Vagina (tissue), 2 donors: ENCODE measurements around the gene SECTM1. TPM values are rescaled to one million over a fixed set of nuclear protein-coding genes. Genes with fewer than 3 reads are reported as not detected.
A peak's percentile ranks its signal among the peaks of the same experiment; 100 is the strongest.

ENCODE experiments used
- DNase-seq, 2 donors: peaks; one replicate each; pipeline ENCODE4 v3.0.0-alpha.2; 2017; ENCODE audit errors: extremely low spot score in 2 of 2
- H3K27ac ChIP-seq: fragments of 200-600 bp; sonication (generic); one replicate; pipeline ENCODE4 v1.5.1; 2019
- H3K27me3 ChIP-seq: fragments of 200-600 bp; sonication (generic); one replicate; pipeline ENCODE4 v1.5.1; 2019
- H3K36me3 ChIP-seq, 2 donors: fragments of 200-600 bp; sonication (generic); one replicate each; pipeline ENCODE4 v1.5.1; 2017 to 2019
- H3K4me1 ChIP-seq: fragments of 200-600 bp; sonication (generic); one replicate; pipeline ENCODE4 v1.5.1; 2019
- H3K4me3 ChIP-seq, 2 donors: fragments of 200-600 bp; sonication (generic); 1 replicate in 1 of 2; 2 replicates in 1 of 2; pipeline ENCODE4 v1.5.1; 2016 to 2019
- H3K9me3 ChIP-seq: fragments of 200-600 bp; sonication (generic); one replicate; pipeline ENCODE4 v1.5.1; 2019
- POLR2A ChIP-seq, 2 donors: fragments of 450-650 bp; IDR thresholded peaks; one replicate each; pipeline ENCODE4 v1.6.1; 2017; ENCODE audit warnings: antibody characterized with exemption in 2 of 2, mild to moderate bottlenecking in 2 of 2, moderate library complexity in 2 of 2
- POLR2AphosphoS5 ChIP-seq, 2 donors: sonication (generic); formaldehyde crosslinking; IDR thresholded peaks; one replicate each; pipeline ENCODE4 v1.9.0; 2017; ENCODE audit warnings: antibody characterized with exemption in 2 of 2, mild to moderate bottlenecking in 2 of 2, low read depth in 1 of 2; ENCODE audit not compliant: insufficient read depth in 1 of 2
- intact Hi-C: fragments of 100-400 bp; cut with DNase I; formaldehyde crosslinking; loops from one replicate; pipeline ENCODE4 v1.15.1; 2023
- total RNA-seq: library from RNA; depleted of rRNA; stranded (reverse); fragments of >200 nt; gene quantifications from one replicate; pipeline ENCODE4 v1.2.3, GENCODE V29; 2016
- TF ChIP-seq, protein P1 (sequence below), 3 experiments: fragments of 450-650 bp in 2 of 3; fragments of 200-600 bp in 1 of 3; sonication (generic) in 1 of 3; IDR thresholded peaks; one replicate each; pipeline ENCODE4 v1.5.1; 2017 to 2019; ENCODE audit warnings: antibody characterized with exemption in 3 of 3, mild to moderate bottlenecking in 2 of 3, moderate library complexity in 2 of 3

The SECTM1 gene
- total RNA-seq, 1 donor from 2014 or later, result 37.1 TPM

DNA sequence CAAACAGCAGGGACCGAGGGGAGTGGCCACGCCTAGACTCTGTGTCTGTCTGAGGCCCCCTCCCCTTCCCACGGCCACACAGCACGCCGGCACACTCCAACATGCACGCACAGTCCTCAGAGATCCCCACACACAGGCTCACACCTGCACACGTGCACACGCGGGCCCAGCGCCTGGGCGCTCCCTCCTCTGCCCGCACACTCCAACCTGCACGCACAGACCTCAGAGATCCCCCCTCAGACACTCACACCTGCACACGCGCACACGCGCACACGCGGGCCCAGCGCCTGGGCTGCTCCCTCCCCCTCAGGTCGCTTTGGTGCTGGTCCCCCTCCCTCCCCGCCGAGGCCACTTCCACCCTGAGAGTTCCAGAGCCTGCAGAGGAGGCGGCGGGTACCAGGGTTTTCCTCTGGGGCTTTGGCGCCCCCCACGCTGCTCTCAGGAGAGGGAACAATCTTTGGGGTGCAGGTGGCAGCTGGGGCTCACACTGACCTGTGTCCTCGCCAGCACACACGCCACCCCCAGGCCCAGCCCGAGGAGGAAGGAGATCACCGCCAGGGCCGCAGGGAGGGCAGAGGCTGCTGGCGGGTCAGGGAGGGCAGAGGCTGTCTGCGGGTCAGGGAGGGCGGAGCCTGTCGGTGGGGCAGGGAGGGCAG is 17.7 kb downstream of the SECTM1 start:
- Histone ChIP-seq H3K9me3 (no peaks in the 10 kb centered on the region), H3K36me3 (no peaks in the 10 kb centered on the region), H3K27ac (no peak overlapping the region), H3K27me3 (no peaks in the 10 kb centered on the region), H3K4me1 (peaks cover 12% of the 10 kb centered on the region), H3K4me3 (peak overlapping the region; percentile 1 to 9)
- DNase-seq, result no peak
- TF ChIP-seq POLR2AphosphoS5 (IDR thresholded peaks at IDR 0.05; ENCODE audit: insufficient read depth in 1 of 2, low read depth in 1 of 2) (no peak), POLR2A (IDR thresholded peaks at IDR 0.05) (no peak)
- TF ChIP-seq, protein P1, sequence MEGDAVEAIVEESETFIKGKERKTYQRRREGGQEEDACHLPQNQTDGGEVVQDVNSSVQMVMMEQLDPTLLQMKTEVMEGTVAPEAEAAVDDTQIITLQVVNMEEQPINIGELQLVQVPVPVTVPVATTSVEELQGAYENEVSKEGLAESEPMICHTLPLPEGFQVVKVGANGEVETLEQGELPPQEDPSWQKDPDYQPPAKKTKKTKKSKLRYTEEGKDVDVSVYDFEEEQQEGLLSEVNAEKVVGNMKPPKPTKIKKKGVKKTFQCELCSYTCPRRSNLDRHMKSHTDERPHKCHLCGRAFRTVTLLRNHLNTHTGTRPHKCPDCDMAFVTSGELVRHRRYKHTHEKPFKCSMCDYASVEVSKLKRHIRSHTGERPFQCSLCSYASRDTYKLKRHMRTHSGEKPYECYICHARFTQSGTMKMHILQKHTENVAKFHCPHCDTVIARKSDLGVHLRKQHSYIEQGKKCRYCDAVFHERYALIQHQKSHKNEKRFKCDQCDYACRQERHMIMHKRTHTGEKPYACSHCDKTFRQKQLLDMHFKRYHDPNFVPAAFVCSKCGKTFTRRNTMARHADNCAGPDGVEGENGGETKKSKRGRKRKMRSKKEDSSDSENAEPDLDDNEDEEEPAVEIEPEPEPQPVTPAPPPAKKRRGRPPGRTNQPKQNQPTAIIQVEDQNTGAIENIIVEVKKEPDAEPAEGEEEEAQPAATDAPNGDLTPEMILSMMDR (IDR thresholded peaks at IDR 0.05), result no peak
- intact Hi-C loops, result no loop called here

DNA sequence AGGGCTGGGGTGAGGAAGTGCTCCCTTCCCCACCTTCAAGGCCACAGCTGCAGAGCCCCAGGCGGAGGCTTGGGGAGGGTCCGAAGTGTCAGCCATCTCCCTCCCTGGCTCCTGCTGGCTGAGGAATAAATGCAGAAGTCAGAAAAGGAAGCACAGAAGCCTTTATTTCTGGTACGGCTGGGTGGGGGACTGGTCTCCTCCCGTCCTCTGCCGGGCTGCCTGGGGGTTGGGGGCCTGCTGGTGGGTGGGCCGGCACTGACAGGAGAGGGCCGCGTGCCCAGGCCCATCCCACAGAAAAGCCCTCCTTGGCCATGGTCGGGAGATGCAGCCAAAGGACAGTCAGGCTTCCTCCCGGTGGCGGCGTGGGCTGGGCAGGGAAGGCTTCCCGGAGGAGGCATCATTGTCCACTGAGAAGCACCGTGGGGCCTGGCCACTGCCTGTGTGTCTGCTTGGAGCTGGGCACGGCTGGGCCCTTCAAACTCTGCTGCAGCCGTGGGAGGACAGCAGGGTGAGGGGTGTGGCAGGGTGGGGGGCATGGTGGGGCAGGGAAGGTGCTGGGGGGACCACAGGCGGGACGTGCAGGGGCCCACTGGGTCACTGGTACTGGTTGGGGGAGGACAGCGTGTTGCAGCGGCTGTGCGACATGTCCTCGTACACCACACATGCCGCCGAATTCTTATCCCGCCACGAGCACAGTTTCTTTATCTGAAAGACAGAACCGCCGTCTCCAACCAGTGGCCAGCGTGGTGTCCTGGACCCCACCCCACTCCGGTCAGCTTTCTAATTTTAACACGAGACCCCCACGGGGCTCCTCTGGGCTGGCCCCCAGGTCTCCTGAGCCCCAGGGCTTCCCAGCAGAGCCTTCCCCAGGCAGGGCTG is 18.6 kb downstream of the SECTM1 start:
- Histone ChIP-seq H3K4me3 (peak overlapping the region in 1 of 2 donors; percentile 1), H3K4me1 (peaks cover 12% of the 10 kb centered on the region), H3K27ac (no peak overlapping the region), H3K36me3 (no peaks in the 10 kb centered on the region), H3K27me3 (no peaks in the 10 kb centered on the region), H3K9me3 (no peaks in the 10 kb centered on the region)
- TF ChIP-seq POLR2AphosphoS5 (IDR thresholded peaks at IDR 0.05; ENCODE audit: insufficient read depth in 1 of 2, low read depth in 1 of 2) (no peak), POLR2A (IDR thresholded peaks at IDR 0.05) (no peak)
- TF ChIP-seq, protein P1 (IDR thresholded peaks at IDR 0.05), result no peak
- intact Hi-C loops, result no loop called here
- no peak for DNase-seq

DNA sequence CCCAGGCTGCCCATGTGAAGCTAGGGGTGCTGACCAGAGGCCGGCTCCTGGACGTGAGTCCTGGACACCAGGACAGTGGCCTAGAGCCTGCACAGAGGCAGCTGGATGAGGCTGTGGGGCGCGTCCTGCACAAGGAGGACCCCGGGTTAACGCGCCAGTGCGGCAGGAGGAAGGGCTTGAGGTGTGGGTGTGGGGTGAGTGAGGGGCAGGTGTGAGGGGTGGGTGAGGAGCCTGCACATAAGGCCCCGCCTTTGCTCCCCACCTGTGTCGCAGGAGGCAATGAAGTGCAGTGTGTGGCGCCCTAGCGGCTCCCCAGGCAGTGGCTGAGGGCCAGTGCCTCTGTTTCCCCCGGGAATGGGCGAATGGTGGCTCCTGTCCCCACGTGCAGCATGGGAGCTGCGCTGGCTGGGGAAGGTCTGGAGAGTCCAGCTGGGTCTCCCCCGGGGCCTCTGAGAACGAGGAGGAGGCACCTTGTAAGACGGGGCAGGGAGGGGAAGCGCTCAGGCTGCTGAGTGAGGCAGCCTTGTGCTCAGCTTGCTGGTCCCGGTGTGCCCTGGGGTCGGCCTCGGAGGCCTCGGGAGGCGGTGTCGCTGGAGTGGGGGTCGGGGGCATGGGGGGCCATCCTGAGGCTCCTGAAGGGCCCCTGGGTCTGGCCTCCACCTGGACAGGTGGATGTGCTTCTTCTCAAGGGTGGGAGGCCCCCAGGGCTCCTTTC is 19.4 kb downstream of the SECTM1 start:
- Histone ChIP-seq H3K4me3 (no peak overlapping the region), H3K4me1 (peaks cover 12% of the 10 kb centered on the region), H3K9me3 (no peaks in the 10 kb centered on the region), H3K27me3 (no peaks in the 10 kb centered on the region), H3K36me3 (no peaks in the 10 kb centered on the region), H3K27ac (no peak overlapping the region)
- no peak for DNase-seq
- intact Hi-C loops, result no loop called here
- TF ChIP-seq POLR2AphosphoS5 (IDR thresholded peaks at IDR 0.05; ENCODE audit: insufficient read depth in 1 of 2, low read depth in 1 of 2) (no peak), POLR2A (IDR thresholded peaks at IDR 0.05) (no peak)
- TF ChIP-seq, protein P1 (IDR thresholded peaks at IDR 0.05), result no peak

DNA sequence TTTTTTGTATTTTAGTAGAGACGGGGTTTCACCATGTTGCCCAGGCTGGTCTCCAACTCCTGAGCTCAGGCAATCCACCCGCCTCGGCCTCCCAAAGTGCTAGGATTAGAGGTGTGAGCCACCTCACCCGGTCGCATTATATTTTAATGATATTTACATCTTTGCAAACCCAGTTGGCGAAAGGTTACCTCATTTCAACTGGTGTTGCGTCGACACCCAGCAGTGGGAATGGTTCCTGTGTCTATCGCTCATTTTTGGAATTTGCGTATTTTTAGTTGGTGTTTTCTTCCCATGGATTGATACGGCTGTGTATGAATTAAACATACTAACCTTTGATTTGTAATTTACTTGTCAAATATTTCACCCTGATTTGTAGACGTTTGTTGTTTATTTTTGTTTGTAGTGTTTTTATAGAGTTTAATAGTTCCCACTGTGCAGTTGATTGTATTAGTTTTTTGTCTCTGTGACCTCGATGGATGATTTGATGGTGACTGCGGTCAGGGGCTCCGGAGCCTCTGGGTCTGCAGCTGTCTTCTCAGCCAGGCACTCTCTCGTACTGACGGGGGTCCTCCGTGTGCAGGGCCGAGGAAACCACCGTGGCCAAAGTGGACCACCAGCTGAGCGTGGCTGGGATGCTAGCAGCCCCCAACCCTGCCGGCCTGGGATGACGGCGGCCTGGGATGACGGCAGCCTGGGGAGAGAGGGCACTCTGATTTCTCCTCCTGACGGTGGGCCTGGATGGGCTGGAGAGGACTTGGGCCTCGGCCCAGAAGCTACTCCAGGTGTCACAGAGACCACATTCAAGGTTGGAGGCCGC is 20.2 kb downstream of the SECTM1 start:
- intact Hi-C loops, result no loop called here
- DNase-seq, result no peak
- no peaks in the 10 kb centered on the region for H3K27me3 ChIP-seq
- H3K4me1 ChIP-seq, result peaks cover 12% of the 10 kb centered on the region
- H3K36me3 ChIP-seq, result no peaks in the 10 kb centered on the region
- H3K9me3 ChIP-seq, result no peaks in the 10 kb centered on the region
- no peak overlapping the region for H3K4me3 ChIP-seq
- no peak overlapping the region for H3K27ac ChIP-seq
- TF ChIP-seq, protein P1 (IDR thresholded peaks at IDR 0.05), result no peak
- TF ChIP-seq POLR2A (IDR thresholded peaks at IDR 0.05) (no peak), POLR2AphosphoS5 (IDR thresholded peaks at IDR 0.05; ENCODE audit: insufficient read depth in 1 of 2, low read depth in 1 of 2) (no peak)
